C4-2B (cell line): ENCODE results near the gene RBM18.

ENCODE experiments used
- H3K27ac ChIP-seq: fragments of 450-650 bp; 2 replicates; pipeline ENCODE4 v1.5.1; 2017
- CTCF ChIP-seq: fragments of 450-650 bp; conservative IDR thresholded peaks from 2 replicates; pipeline ENCODE4 v1.5.1; 2017; ENCODE audit warnings: mild to moderate bottlenecking
- ZFX ChIP-seq: fragments of 450-650 bp; IDR thresholded peaks from 2 replicates; pipeline ENCODE4 v1.6.1; 2017

The RBM18 gene

GRCh38 chr9:122264360-122265148 lies at the start of gene RBM18, which contains the start of gene MRRF:
RBM18 (minus strand) TSS chr9:122264840; CDS start chr9:122261492, 3,348 bp downstream.
MRRF (plus strand) TSS chr9:122264882; CDS start chr9:122270892, 6,010 bp downstream.
- H3K27ac ChIP-seq = peak within 1 kb of the TSS; percentile 86
- no peak for TF ChIP-seq CTCF
- peak; percentile 80 for TF ChIP-seq ZFX

- no peak overlapping the region for H3K27ac ChIP-seq
- no peak for TF ChIP-seq CTCF
Measured at GRCh38 chr9:122314165-122314564, 49.5 kb upstream of the RBM18 start.

GRCh38 chr9:122309861-122310260 lies 45.2 kb upstream of the RBM18 start:
- H3K27ac ChIP-seq = no peak overlapping the region
- TF ChIP-seq ZFX (no peak), CTCF (no peak)

GRCh38 chr9:122307925-122308324 lies 43.3 kb upstream of the RBM18 start:
- TF ChIP-seq ZFX (no peak), CTCF (no peak)
- H3K27ac ChIP-seq = no peak overlapping the region

GRCh38 chr9:122307061-122307460 lies 42.4 kb upstream of the RBM18 start:
- TF ChIP-seq CTCF (no peak), ZFX (no peak)
- no peak overlapping the region for H3K27ac ChIP-seq

GRCh38 chr9:122302237-122303093 lies 37.8 kb upstream of the RBM18 start:
- no peak overlapping the region for H3K27ac ChIP-seq
- TF ChIP-seq ZFX (no peak), CTCF (no peak)

- no peak for TF ChIP-seq ZFX
- no peak overlapping the region for H3K27ac ChIP-seq
Measured at GRCh38 chr9:122297512-122297911, 32.9 kb upstream of the RBM18 start.
